GM18526 (cell line): Measurements from ENCODE around the gene NUDT8.

Experiments used
- POLR2A ChIP-seq: IDR thresholded peaks from 3 replicates; pipeline ENCODE4 v1.6.1; 2011; ENCODE audit not compliant: insufficient read length; ENCODE audit errors: extremely low read depth

Gene NUDT8

DNA sequence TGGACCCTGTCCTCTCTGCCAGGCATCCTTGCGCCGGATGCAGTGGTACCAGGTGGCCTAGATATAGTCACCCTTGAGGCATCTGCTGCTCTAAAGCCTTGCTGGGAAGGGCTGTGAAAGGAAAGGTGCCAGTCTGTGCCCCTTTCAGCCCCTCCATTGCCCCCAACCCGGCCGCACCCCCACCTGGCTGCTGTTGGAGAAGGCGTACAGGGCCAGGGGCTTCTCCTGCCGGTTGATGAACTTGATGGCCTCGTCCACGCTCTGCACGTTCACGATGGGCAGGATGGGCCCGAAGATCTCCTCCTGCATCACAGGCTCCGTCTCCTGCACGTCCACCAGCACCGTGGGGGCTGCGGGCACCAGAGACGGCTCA, 34.5 kb upstream of the NUDT8 start:
- TF ChIP-seq POLR2A: no peak

DNA sequence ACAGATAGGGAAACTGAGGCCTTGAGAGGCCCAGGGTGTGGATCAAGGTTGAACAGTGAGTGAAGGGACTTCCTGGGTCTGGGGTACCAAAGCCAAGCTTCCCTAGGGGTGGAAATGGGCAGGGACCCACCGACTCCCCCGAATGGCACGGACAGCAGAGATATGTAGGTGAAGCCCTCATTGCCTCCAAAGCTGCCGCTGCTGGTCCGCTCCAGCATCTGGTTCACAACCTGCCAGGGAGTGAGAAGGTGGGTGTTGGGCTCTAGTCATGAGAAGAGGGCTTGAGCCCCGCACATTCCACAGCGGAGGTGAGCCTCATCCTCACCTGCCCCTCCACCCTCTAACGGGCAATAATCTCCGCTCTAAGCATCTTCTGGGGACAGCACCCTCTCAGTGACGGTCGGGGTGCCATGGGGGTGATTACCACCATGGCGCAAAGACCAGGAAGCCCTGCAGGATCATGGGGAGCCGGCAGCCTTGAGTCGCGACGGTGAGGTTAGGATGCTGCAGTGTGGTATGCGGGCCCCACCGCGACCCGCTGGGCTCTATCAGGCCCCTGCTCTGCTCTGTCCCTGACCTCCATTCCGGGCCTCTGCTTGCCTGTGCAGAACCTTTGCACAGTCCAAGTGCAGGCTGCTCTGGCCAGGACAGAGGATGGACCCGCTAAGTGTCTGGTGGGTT, 33.9 kb upstream of the NUDT8 start:
- TF ChIP-seq POLR2A: no peak

DNA sequence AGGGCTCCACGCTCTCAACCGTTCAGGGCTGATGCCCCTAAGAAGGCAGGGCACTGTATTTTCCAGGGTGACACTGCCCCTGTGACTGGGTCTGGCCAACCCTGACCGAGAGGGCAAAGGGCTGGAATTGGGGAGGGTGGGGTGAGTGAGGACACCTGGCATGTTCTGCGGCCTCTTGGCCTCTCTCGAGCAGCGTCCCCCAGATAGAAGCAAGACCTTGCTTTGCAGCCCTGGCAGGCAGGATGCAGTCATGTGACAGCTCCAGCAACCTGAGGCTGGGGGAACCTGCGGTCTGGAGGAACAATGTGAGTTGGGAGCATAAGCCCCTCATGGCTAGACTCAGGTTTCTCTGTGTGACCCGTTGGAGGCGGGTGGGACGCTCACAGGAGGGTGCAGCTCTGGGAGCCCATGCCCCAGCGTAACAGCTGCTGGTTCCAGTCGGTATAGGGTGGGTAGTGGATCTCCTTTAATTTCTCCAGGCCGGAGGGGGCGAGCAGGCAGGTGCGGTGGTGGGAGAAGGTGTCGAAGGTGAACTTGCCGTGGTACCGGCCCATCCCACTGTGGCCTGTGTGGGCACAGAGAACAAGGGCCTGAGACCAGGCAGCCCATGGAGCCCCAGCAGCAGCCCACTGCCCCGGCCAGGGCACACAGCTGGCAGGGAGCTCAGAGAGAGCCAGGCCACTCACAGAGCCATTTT, 33.2 kb upstream of the NUDT8 start:
- TF ChIP-seq POLR2A: no peak

DNA sequence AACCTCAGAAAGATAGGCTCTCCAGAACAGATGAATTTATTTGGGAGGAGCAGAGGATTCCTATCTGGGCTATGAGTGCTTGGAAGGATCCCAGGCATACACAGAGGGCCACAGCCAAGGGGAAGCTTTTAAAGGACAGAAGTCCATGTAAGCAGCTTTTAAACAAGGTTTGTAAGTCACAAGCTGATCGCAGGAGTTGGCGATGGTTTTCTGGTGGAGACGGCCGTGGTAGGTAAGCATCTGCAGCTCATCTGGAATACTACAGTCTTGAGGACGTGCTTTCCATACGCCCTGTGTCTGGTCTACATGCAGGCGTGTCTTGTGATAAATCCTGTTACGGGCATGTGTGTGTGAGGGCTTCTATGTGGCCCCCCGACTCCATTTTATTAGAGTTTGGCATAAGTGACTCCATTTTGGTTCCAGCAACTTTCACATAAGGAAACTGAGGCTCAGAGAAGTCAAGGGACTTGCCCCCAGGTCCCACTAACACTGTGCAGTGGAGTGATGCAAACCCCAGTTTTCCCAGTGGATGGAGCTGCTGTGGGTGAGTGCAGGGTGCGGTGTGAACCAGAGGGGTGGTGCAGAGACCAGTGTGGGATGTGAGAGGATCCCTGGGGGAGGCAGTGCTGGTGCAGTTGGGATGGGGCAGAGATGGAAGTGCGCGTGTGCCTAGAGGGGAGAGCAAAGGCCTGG, 32.6 kb upstream of the NUDT8 start:
- no peak for TF ChIP-seq POLR2A

DNA sequence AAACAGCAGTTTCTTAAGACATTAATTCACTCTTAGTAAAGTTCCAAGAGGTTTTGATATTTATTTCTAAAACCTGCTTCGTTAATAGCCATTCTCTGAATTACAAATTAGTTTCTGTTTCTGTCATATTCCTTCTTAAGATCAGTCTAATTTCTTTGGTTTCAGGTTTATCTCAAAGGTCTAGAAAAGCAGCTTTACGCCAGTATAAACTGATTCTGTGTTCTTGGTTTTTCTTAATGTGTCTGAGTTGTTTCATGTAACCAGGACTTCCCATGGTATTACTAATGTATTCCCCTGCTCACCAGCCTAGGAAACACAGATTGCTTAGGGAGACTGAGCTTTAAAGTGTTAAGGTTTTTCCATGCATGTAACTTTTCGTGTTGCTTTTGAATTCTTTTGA, 27.6 kb upstream of the NUDT8 start:
- no peak for TF ChIP-seq POLR2A

DNA sequence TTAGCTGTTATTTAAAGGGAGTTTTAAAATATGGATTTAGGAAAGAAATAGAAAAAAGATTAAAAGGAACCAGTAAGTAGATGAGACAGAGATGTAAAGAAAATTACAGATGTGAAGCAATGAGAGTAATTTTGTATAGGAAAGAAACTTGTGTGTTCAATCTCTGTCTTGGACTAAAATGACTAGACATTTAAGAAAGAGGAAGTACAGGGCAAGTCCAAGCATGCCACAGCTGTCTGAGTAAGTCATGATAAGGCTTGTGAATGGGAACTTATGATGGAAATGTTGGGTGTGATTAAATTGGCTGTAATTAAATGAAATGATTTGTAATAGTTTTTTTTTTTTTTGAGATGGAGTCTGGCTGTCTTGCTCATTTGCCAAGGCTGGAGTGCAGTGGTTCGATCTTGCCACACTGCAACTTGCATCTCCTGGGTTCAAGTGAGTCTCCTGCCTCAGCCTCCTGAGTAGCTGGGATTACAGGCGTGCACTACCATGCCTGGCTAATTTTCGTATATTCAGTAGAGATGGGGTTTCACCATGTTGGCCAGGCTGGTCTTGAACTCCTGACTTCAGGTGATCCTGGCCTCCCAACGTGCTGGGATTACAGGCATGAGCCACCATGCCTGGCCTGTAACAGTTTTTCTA, 26.7 kb upstream of the NUDT8 start:
- no peak for TF ChIP-seq POLR2A

DNA sequence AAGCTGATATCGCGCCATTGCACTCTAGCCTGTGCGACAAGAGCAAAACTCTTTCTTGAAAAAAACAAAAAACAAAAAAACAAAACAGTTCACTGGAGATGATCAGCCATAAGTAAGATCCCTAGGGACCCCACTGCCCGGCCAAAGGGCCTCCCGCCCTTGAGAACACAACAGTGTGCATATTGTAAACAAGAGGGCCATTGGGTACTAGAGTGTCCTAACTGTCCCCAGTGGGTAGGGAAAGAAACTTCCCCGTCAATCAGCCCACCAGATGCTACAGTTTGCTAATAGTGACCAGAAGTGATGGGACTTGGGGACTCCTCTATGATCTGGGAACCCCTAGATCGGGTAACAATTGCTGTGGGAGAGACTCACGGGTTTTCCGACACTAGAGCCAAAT, 24.5 kb upstream of the NUDT8 start:
- TF ChIP-seq POLR2A: no peak

DNA sequence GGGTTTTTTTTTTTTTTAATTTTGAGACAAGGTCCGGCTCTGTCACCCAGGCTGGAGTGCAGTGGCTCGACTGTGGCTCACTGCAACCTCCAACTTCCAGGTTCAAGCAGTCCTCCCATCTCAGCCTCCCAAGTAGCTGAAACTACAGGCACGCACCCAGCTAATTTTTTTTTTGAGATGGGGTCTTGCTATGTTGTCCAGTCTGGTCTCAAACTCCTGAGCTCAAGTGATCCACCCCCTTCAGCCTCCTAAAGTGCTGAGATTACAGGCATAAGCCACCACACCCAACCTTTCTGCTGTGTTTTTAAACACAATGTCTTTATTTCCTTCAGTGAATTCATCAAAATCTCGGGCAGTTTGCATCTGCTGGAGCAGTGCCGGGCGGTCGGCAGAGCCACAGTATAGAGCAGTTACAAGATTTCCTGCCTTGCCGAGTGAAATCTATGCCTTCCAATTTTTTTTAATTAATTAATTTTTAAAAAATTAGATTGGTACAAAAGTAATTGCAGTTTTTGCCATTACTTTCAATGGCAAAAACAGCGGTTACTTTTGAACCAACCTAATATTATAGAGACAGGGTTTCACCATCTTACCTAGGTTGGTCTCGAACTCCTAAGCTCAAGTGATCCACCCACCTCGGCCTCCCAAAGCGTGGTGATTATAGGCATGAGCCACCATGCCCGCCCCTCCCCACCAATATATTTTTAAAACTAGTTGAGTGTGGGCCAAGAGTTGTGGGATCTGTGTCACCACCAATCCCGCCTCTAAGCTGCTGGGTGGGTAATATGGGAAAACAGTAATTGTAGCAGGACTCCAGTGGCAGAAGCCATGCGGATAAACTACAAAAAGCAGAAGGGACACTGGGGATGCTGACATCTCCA, 23.5 kb upstream of the NUDT8 start:
- no peak for TF ChIP-seq POLR2A

DNA sequence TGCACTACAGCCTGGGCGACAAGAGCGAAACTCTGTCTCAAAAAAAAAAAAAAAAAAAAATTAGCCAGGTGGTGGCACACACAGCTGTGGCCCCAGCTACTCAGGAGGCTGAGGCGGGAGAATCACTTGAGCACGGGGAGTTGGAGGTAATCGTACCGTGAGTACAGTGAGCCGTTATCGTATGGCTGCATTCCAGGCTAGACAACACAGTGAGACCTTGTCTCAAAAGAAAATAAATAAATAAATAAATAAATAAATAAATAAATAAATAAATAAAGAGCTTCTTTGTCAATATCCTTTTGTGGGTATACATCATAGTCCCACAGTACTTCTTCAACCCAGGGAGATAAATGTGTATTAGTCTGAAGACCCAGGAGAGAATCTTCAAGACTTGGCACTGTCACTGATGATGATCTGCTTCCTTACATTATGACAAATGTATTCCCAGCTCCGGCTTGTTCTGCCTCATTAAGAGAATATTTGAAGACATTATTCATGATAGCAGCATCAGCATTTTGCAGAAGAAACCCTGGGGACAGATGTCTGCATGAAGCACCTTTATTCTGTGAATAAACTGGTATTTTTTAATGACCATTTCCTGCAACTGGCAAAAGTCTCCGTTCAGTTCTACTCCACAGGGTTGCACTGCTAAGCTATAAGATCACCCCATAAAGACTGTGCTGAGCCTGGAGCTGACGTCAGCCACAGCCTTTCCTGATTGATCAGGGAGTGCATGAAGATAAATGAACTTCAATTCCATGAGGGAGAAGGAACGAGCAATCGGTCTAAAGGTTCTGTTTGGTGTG, 22.4 kb upstream of the NUDT8 start:
- TF ChIP-seq POLR2A: no peak

DNA sequence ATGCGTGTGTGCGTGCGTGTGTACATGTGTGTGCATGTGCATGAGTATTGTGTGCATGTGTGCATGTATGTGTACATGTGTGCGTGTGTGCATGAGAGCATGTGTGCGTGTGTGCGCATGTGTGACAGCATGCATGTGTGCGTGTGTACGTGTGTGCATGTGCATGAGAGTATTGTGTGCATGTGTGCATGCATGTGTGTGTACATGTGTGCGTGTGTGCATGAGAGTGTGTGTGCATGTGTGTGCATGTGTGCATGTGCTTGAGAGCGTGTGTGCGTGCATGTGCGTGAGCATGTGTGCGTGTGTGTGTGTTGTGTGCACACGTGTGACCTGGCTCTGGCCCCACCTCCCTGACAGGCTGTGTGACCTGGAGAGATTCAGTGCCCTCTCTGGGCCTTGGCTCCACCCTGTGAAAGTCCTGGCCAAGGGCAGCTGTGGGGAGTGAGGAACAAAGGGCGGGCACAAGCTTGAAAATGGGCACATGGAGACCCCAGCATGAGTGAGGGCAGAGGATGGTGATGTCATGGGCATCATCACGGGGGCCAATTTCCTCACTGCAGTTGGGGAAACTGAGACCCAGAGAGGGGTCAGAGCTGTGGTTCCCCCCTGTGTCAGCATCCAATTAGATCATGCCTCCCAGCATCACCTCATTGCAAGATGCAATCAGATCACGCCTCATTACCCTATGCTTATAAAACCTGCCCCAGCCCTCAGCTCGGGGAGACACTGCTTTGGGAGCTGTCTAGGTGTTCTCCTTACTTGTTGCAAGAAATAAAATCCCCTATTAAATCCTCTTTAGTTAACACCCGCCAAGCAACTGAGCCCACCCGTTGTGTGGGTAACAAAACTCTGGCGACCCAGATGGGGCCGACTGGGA, 20.1 kb upstream of the NUDT8 start:
- no peak for TF ChIP-seq POLR2A

DNA sequence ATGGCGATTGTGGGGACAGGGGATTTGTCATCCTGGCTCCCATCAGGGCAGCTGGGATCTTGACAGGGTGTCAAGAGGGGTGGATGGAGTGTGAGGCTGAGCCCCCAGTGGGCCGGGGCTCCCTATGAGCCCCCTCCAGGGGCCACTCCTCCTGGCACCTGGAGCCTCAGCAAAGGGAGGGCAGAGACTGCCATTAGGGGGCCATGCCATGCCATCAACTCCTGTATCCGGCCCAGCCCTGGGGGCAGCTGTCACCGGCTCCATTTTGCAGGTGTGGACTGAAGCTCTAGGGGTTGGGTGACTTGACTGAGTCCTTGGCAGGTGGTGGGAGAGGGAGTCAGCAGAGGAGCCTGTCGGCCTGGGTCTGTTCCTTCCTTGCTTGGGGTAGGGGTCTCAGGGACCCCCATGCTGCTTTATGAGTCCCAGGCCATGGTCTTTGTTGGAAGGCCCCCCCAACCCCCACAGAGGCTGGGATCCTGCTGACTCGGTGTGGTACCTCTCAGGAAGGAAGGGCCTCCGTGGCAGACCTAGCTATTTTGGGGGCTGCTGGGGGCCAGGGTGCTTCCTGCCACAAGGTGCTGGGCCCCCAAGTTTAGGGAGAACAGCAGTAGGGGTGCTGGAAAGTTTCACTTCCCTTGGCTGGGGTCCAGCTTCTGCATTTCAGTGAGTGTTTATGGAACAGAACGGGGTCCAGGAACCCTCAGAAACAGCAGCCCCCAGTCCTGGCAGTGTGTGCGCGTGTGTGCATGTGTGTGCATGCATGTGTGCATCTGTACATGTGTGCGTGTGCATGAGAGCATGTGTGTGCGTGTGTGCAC, 19.3 kb upstream of the NUDT8 start:
- TF ChIP-seq POLR2A: no peak

DNA sequence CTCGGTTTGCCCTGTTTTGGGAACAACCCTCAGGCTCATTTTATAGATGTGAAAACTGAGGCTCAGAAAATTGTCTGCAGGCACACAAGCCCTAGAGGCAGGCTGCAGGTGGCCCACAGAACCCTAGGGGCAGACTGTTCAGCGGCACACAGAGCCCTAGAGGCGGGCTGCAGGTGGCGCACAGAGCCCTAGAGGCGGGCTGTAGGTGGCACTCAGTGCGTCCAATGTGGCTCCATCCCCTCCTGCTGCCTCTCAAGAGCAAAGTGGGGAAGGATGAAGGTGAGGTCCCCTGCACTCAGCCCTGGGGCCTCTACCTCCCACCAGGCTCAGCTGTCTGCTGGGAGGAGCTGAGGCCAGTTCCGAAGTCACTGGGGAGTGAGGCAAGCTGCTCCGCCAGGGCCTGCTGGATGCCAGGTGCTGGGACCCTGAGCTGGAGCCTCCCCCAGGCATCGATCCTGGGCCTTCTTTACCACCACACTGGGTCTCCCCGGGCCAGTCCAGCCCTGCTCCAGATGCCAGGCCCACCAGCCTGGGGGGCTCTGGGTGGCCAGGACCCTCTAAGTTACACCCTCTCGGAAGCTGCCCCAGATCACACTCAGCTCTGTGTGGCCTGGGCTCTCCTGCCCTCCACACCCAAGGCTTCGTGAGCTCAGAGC, 18.5 kb upstream of the NUDT8 start:
- TF ChIP-seq POLR2A: no peak
